Adrenal gland (tissue), 12 donors: ENCODE results near the gene FGD6. TPM values are rescaled to one million over a fixed set of nuclear protein-coding genes. Genes with fewer than 3 reads are reported as not detected.
A peak's percentile ranks its signal among the peaks of the same experiment; 100 is the strongest.

Experiments used
- DNase-seq, 7 donors: peaks; one replicate each; pipeline ENCODE4 v3.0.0-alpha.2; 2019 to 2020
- H3K27ac ChIP-seq, 5 donors: fragments of 200-600 bp; sonication (generic) in 4 of 5; 1 replicate in 3 of 5; 2 replicates in 2 of 5; pipeline versions ENCODE4 v1.5.1 to v1.8.0; 2016 to 2020; ENCODE audit warnings: mild to moderate bottlenecking in 1 of 5
- H3K27me3 ChIP-seq: fragments of 200-600 bp; 2 replicates; pipeline ENCODE4 v1.8.0; 2021
- H3K36me3 ChIP-seq, 2 donors: fragments of 200-600 bp; replicated peaks in 1 of 2; 1 replicate in 1 of 2; 2 replicates in 1 of 2; pipeline versions ENCODE4 v1.5.1 to v1.8.0; 2018 to 2022
- H3K4me1 ChIP-seq, 2 donors: fragments of 200-600 bp; replicated peaks in 1 of 2; 1 replicate in 1 of 2; 2 replicates in 1 of 2; pipeline versions ENCODE4 v1.5.1 to v1.8.0; 2018 to 2021
- H3K4me3 ChIP-seq, 4 donors: fragments of 200-600 bp; sonication (generic) in 3 of 4; one replicate each; pipeline ENCODE4 v1.5.1; 2016 to 2018
- H3K9me3 ChIP-seq, 3 donors: fragments of 200-600 bp; sonication (generic) in 1 of 3; replicated peaks in 1 of 3; 1 replicate in 2 of 3; 2 replicates in 1 of 3; pipeline versions ENCODE4 v1.5.1 to v1.8.0; 2016 to 2021
- POLR2A ChIP-seq, 2 donors: fragments of 450-650 bp; IDR thresholded peaks; one replicate each; pipeline ENCODE4 v1.6.1; 2017; ENCODE audit warnings: antibody characterized with exemption in 2 of 2, mild to moderate bottlenecking in 2 of 2, moderate library complexity in 1 of 2
- WGBS, 4 donors: extraction: QIAGEN DNeasy Blood & Tissue Kit in 2 of 4; methylation state at CpG; one replicate each; pipeline versions ENCODE4 v1.1.5 to v1.1.7; 2013 to 2017; 5-methylcytosine and 5-hydroxymethylcytosine counted together
- intact Hi-C, 2 donors: fragments of 100-400 bp; cut with DNase I; formaldehyde crosslinking; loops; one replicate each; pipeline versions ENCODE4 v1.14.1 to v1.15.0; 2022 to 2023
- polyA plus RNA-seq, 3 donors: library from polyadenylated mRNA; stranded (reverse); fragments of 200-250 nt in 2 of 3; fragments of 350-450 nt in 1 of 3; fragmentation: Illumina TruSeq in 1 of 3; extraction: RNeasy Lipid Tissue Mini Kit (QIAGEN cat#74804) in 1 of 3; gene quantifications; one replicate each; pipeline ENCODE4 v1.2.3, GENCODE V29; 2013 to 2014
- total RNA-seq, 9 donors: library from RNA; depleted of rRNA in 4 of 9; stranded (reverse); fragments of >200 nt in 4 of 9; fragments of 120-200 nt in 1 of 9; fragmentation: NEBNext Ultra II Directional in 1 of 9; extraction: Animal tissue kit (Norgen Biotek cat#: 25700) in 1 of 9; gene quantifications; one replicate each; pipeline versions ENCODE4 v1.1.0 to v1.2.4, GENCODE V29; 2013 to 2023
- TF ChIP-seq, protein P1 (sequence below), 6 experiments: fragments of 450-650 bp in 4 of 6; fragments of 200-600 bp in 2 of 6; sonication (generic) in 1 of 6; IDR thresholded peaks; 1 replicate in 5 of 6; 2 replicates in 1 of 6; pipeline versions ENCODE4 v1.5.1 to v1.8.0; 2016 to 2021; ENCODE audit warnings: antibody characterized with exemption in 6 of 6, mild to moderate bottlenecking in 2 of 6, moderate library complexity in 1 of 6
- donor health status: healthy with polysubstance abuse.
- donor health status: Bipolar disorder and iron deficiency.
- donor health status: DM: yes; HTN: yes; CAD: no.
- donor health status: DM: no; HTN: no; CAD: no.
- donor health status: DM: no; HTN: no; CAD: no.
- donor health status: DM: yes; HTN: yes; CAD: no.

The FGD6 gene
- total and polyA plus RNA-seq, 12 donors: 2.3 to 33.9 (median 18.1) TPM

DNA sequence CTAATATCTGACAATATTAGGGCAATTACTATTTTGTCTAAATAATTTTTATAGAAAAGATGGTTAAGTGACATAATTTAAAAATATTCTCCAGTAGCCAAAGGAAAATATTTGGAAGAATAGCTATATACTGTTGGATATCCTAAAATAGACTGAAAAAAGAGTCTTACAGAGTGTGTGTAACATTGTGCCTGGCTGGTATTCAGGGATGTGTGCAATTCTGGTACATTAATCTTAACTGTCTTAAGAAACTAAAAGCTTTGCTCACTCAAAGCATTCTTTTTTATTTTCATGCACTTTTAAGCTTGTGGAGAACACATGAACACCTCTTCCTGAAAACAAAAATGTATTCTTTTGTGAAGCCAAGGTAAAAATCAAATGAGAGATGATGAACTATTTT lies 133.8 kb downstream of the FGD6 start:
- H3K36me3 ChIP-seq: no peaks in the 10 kb centered on the region
- intact Hi-C loops: no loop called here
- no peaks in the 10 kb centered on the region for H3K9me3 ChIP-seq
- peak overlapping the region in 3 of 5 donors; percentile 35 to 83 (median 61) for H3K27ac ChIP-seq
- DNase-seq: no peak
- H3K4me3 ChIP-seq: no peak overlapping the region
- no peaks in the 10 kb centered on the region for H3K27me3 ChIP-seq
- TF ChIP-seq POLR2A (IDR thresholded peaks at IDR 0.05): no peak
- TF ChIP-seq, protein P1, sequence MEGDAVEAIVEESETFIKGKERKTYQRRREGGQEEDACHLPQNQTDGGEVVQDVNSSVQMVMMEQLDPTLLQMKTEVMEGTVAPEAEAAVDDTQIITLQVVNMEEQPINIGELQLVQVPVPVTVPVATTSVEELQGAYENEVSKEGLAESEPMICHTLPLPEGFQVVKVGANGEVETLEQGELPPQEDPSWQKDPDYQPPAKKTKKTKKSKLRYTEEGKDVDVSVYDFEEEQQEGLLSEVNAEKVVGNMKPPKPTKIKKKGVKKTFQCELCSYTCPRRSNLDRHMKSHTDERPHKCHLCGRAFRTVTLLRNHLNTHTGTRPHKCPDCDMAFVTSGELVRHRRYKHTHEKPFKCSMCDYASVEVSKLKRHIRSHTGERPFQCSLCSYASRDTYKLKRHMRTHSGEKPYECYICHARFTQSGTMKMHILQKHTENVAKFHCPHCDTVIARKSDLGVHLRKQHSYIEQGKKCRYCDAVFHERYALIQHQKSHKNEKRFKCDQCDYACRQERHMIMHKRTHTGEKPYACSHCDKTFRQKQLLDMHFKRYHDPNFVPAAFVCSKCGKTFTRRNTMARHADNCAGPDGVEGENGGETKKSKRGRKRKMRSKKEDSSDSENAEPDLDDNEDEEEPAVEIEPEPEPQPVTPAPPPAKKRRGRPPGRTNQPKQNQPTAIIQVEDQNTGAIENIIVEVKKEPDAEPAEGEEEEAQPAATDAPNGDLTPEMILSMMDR (IDR thresholded peaks at IDR 0.05): no peak
- peaks cover 0 to 21% of the 10 kb centered on the region in 2 donors for H3K4me1 ChIP-seq

DNA sequence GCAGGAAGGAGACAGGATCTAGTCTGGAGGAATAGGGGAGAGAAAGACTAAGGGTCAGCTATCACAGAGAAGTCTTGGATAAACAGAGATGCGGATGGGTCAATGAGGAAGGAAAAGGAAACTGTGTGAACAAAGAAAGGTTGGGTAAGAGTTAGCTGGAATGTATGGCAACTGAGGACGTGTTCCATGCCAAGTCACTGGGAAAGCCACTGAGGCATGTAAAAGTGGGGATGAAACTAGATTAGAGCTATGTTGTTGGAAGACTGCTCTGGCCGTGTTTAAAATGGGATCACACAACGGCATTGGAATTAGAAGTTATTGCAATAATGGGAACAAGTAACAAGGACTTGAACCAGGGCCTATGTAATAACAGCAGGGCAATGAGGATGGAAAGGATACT lies 139.9 kb downstream of the FGD6 start:
- WGBS, 4 donors: 84 to 89% (median 85%) methylated on average over 4 of the region's 4 CpGs
- Histone ChIP-seq H3K27me3 (no peaks in the 10 kb centered on the region), H3K36me3 (no peaks in the 10 kb centered on the region), H3K27ac (no peak overlapping the region), H3K4me3 (no peak overlapping the region), H3K9me3 (no peaks in the 10 kb centered on the region), H3K4me1 (peaks cover 4 to 8% of the 10 kb centered on the region in 2 donors)
- no peak for DNase-seq
- TF ChIP-seq, protein P1 (IDR thresholded peaks at IDR 0.05): no peak
- no peak for TF ChIP-seq POLR2A (IDR thresholded peaks at IDR 0.05)
- intact Hi-C loops: no loop called here

DNA sequence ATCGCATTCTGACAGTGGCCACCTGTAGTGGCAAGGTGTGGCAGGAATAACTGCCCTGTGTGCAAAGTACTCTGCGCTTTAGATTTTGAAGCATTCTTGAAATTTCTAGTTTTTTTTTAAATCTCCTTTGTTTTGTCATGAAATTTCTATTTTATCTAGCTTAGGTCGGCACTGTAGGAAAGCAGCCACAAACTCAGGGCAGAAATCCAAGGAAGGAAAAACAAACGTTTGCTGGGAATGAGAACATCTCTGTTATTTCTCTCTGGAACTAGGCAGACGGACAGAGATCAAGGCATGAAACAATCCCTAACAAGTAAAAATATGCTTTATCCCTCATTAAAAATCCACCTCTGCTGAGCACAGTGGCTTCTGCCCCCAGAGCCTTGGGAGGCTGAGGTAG lies 142.5 kb downstream of the FGD6 start:
- peaks cover 4 to 13% of the 10 kb centered on the region in 2 donors for H3K4me1 ChIP-seq
- H3K4me3 ChIP-seq: no peak overlapping the region
- 55 to 62% (median 59%) methylated on average over 5 of the region's 5 CpGs for WGBS, 4 donors
- no peaks in the 10 kb centered on the region for H3K36me3 ChIP-seq
- peak overlapping the region in 1 of 5 donors; percentile 12 for H3K27ac ChIP-seq
- TF ChIP-seq POLR2A (IDR thresholded peaks at IDR 0.05): no peak
- TF ChIP-seq, protein P1 (IDR thresholded peaks at IDR 0.05): no peak
- no peaks in the 10 kb centered on the region for H3K9me3 ChIP-seq
- intact Hi-C loops: no loop called here
- DNase-seq: no peak
- no peaks in the 10 kb centered on the region for H3K27me3 ChIP-seq

DNA sequence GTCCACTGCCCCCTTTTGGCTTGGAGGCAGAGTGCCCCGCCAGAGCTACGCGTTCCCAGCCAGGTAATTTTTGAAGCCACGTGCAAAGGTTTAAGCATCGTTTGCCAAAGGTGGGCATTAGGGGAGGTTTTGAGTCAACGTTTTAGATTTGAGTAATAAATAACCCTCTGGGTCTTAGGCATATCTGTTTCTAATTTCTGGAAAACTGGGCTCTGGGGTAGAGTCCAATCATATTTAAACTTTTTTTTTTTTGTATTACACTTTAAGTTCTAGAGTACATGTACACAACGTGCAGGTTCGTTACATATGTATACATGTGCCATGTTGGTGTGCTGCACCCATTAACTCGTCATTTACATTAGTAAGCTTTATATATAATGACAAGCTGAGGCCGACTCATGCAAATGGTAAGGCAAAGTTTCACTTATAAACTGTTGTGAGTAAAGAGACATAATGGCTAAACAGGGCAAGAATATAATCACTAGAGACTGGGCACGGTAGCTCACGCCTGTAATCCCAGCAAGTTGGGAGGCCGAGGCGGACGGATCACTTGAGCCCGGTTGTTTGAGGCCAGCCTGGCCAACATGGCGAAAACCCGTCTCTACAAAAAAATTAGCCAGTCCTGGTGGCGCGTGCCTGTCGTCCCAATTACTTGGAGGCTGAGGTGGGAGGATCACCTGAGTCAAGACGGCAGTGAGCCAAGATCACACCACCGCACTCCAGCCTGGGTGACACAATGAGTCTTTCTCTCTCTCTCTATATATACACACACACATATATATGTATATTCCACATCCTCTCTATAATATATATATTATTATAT lies 143.4 kb downstream of the FGD6 start:
- H3K27me3 ChIP-seq: no peaks in the 10 kb centered on the region
- no peaks in the 10 kb centered on the region for H3K36me3 ChIP-seq
- peaks cover 4 to 19% of the 10 kb centered on the region in 2 donors for H3K4me1 ChIP-seq
- H3K9me3 ChIP-seq: no peaks in the 10 kb centered on the region
- H3K4me3 ChIP-seq: peak overlapping the region in 1 of 4 donors; percentile 86
- no peak for TF ChIP-seq POLR2A (IDR thresholded peaks at IDR 0.05)
- TF ChIP-seq, protein P1 (IDR thresholded peaks at IDR 0.05): peak; percentile 63 to 83 (median 81)
- 57 to 60% (median 58%) methylated on average over 23 of the region's 23 CpGs for WGBS, 4 donors
- peak overlapping the region in 4 of 5 donors; percentile 84 to 96 (median 94) for H3K27ac ChIP-seq
- intact Hi-C loops: no loop called here
- DNase-seq: peak in 3 of 7 donors; percentile 30 to 63 (median 34)
